ENCODE data around the gene WRAP73. TPM values are rescaled to one million over a fixed set of nuclear protein-coding genes. Genes with fewer than 3 reads are reported as not detected.
"Not testable (repeated sequence)": the region's sequence is repeated elsewhere in the genome, so short reads cannot be mapped to it uniquely, and the experiment has no call there.

The WRAP73 gene
- total RNA-seq, 1 donor, result 10.0 TPM

DNA sequence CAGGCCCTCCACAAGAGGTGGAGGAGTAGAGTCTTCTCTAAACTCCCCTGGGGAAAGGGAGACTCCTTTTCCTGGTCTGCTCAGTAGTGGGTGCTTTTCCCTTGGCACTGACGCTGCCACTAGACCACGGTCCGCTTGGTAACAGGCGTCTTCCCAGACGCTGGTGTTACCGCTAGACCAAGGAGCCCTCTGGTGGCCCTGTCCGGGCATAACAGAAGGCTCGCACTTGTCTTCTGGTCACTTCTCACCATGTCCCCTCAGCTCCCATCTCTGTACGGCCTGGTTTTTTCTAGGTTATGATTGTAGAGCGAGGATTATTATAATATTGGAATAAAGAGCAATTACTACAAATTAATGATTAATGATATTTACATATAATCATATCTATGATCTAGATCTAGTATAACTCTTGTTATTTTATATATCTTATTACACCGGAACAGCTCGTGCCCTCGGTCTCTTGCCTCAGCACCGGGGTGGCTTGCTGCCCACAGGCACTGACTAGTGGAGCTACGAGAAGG, 28.7 kb downstream of the WRAP73 start:
- not testable (repeated sequence) for H3K4me3 ChIP-seq (ENCODE audit: low read depth, low read length)
- peak; percentile 39 for DNase-seq (ENCODE audit: low read depth)
- peak; percentile 55 for TF ChIP-seq CTCF (IDR thresholded peaks at IDR 0.05; ENCODE audit: insufficient read depth, low read length)

- no peak overlapping the region for H3K4me3 ChIP-seq (ENCODE audit: low read depth, low read length)
- TF ChIP-seq CTCF (IDR thresholded peaks at IDR 0.05; ENCODE audit: insufficient read depth, low read length), result no peak
- no peak for DNase-seq (ENCODE audit: low read depth)
These were observed 29.2 kb downstream of the WRAP73 start for GRCh38 chr1:3620708-3621107.

- peak; percentile 86 for DNase-seq (ENCODE audit: low read depth)
- peak; percentile 84 for TF ChIP-seq CTCF (IDR thresholded peaks at IDR 0.05; ENCODE audit: insufficient read depth, low read length)
These were observed 30.8 kb downstream of the WRAP73 start for GRCh38 chr1:3618881-3619671.

DNA sequence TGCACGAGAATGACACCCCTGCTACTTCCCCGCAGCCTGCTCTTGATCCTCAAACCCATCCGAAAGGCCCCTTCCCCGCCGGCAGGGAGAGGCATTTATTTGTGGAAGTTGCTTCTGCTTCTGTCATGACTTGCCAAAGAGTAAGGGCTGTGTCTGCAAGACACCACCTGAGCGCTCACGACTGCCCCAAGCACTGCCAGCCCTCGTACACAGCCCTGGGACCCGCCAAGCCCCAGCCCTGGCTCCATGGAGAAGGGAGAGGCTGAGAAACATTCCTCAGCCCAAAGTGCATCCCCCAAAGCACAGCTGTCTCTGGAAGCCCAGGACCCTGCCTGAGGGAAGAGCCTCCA, 31.4 kb downstream of the WRAP73 start:
- DNase-seq (ENCODE audit: low read depth), result no peak
- no peak overlapping the region for H3K4me3 ChIP-seq (ENCODE audit: low read depth, low read length)

More at GRCh38 chr1:3618881-3619671, 30.8 kb downstream of the WRAP73 start:
- H3K4me3 ChIP-seq (ENCODE audit: low read depth, low read length), result no peak overlapping the region

GRCh38 chr1:3617806-3618345, 32.0 kb downstream of the WRAP73 start:
- no peak for TF ChIP-seq CTCF (IDR thresholded peaks at IDR 0.05; ENCODE audit: insufficient read depth, low read length)
- DNase-seq (ENCODE audit: low read depth), result no peak
- H3K4me3 ChIP-seq (ENCODE audit: low read depth, low read length), result no peak overlapping the region

More for the DNA sequence above, 31.4 kb downstream of the WRAP73 start:
- no peak for TF ChIP-seq CTCF (IDR thresholded peaks at IDR 0.05; ENCODE audit: insufficient read depth, low read length)

- no peak overlapping the region for H3K4me3 ChIP-seq (ENCODE audit: low read depth, low read length)
- TF ChIP-seq CTCF (IDR thresholded peaks at IDR 0.05; ENCODE audit: insufficient read depth, low read length), result no peak
- no peak for DNase-seq (ENCODE audit: low read depth)
These were observed 33.0 kb downstream of the WRAP73 start for GRCh38 chr1:3616861-3617260.

All from fibroblast of the aortic adventitia (primary cell).